Measurements from ENCODE around the gene TMEM151B.
"Not testable (repeated sequence)": the region's sequence is repeated elsewhere in the genome, so short reads cannot be mapped to it uniquely, and the experiment has no call there.

TMEM151B gene

DNA sequence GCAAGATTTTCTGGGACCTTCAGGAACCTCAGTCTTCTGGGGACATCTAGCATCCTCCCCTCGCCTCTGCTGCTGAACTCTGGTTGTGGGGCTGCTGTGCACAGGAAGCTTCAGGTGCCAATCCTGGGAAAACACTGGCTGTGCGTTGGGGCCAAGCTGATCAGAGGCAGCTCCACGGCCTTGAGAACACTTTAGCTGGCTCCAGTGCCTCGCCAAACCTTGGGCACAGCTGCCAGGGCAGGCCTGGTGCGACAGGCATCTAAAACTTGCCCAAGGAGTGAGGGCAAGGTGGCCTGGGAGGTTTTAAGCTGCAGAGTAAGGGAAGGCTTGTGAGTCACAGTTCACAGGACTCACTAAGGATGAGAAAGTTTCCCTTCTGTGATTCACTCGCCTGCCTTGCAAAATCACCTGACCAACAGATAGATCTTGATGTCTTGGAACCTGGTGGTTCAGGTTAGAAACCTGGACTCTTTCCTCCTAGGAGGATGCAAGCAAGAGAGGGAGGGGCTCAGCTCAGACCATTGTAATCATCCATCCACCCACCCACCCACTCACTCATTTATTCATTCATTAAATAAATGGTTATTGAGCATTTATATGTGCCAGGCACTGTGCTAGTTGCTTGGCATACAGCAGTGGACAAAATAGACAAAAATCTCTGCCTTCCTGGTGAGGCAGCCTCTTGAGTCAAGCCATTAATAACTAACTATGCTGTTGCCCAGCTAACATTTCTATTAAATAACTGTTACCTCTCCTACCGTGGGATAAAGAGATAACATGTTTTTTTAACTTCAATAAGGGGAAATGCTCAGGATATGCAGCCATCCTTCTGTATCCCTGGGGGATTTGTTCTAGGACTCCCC is 69.7 kb downstream of the TMEM151B start:
- DNase-seq, result no peak

DNA sequence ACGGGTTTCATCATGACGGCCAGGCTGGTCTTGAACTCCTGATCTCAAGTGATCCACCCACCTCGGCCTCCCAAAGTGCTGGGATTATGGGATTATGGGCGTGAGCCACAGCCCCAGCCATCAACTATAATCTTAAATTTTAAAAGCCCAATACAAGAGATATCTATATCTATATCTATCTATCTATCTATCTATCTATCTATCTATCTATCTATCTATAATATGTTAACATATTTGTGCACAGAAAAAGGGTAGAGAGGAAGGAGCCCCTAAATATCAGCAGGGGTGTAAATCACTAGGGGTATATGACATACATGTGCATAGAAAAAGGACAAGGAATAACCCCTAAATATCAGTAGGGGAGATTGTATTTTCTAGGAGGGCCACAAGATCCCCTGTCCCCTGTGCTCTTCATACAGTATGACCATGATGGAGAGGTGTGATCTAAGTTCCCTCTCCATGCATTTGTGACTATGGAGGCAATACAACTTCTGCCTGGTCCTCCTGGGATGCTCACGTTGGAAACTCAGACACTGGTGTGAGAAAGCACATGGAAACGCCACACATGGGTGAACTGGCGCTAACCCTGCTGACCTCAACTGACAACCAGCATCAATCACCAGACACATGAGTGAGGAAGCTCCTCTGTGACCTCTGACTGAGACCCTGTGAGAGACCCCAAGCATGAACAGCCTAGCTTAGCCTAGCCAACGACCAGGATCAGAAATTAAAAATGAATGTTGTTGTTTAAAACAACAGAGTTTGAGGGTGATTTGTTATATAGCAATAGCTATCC is 71.0 kb downstream of the TMEM151B start:
- no peak for DNase-seq

DNA sequence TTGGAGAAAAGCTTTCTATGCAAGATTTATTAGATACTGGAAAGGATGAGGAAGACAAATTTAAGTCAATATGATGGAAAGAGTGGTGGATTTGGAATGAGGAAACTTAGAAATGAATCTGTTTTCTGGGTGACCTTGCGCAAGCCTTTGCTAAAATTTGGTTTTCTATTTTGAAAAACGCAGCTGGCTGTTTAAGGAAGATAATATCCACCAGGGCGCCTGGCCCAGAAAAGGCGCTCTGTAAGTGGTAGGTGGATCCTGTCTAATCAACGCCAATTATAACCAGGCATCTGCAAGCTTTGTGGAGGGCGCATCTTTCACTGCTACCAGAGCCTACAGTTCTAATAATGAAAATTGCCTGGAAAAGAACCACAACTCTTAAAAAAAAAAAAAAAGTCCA is 71.8 kb downstream of the TMEM151B start:
- DNase-seq, result no peak

DNA sequence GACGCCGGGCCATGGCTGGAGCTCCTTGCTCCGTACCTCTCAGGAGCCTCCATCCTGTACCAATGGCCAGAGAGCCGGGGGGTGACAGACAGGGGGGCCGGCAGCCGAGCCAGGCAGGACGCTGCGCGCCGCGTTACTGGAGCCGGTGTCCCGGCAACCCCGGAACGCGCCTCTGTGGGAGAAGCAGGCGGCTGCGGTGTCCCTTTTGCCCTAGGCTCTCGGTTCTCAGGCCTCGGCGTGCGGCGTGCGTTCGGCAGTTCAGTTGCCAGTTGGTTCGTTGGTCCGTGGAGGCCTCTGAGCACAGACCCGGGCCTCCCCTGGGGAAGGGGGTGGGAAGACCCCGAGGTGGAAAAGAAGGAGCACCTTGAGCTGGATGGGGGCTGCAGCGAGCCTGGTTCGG is 72.2 kb downstream of the TMEM151B start, which contains the start of gene SPATS1:
TSS of gene SPATS1 (plus strand) at position 162 of the 400 bp plus-strand sequence. CDS start 446 bp downstream, outside the sequence.
- DNase-seq, result no peak

DNA sequence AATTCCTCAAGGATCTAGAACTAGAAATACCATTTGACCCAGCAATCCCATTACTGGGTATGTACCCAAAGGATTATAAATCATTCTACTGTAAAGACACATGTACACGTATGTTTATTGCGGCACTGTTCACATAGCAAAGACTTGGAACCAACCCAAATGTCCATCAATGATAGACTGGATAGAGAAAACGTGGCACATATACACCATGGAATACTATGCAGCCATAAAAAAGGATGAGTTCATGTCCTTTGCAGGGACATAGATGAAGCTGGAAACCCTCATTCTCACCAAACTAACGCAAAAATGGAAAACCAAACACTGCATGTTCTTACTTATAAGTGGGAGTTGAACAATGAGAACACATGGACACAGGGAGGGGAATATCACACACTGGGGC is 76.6 kb downstream of the TMEM151B start:
- DNase-seq, result not testable (repeated sequence)

DNA sequence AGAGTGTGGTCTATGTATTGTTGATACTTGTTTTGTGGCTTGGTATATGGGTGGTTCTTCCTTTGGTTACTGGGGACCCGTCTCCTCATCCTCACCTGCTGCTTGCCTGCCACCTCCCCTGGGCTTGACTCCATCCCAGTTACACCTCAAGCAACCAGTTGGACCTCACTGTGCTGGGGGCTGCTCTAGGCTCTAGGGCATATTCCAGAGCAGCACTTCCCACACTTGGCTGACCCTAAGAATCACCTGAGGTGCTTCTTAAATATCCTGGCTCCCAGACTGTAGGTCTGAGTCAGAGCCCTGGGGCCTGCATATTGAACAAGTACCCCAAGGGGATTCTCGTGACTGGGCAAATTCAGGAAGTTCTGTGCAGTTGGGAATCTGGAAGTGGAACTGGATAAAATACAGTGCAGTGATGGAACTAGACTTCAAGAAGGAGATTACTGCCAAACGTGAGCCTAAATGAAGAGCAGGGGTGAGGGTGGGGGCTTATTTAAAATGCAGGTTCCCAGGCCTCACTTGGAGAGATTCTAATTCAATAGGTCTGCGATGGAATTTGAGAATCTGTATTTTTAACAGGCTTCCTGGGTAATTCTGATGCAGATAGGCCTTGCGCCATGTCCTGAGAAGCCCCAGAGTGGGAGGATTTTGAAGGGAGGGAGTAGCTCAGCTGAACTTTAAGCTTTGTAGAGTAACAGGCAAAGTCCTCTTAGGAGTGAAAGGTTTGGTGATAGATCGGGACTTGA is 79.8 kb downstream of the TMEM151B start:
- DNase-seq, result no peak

DNA sequence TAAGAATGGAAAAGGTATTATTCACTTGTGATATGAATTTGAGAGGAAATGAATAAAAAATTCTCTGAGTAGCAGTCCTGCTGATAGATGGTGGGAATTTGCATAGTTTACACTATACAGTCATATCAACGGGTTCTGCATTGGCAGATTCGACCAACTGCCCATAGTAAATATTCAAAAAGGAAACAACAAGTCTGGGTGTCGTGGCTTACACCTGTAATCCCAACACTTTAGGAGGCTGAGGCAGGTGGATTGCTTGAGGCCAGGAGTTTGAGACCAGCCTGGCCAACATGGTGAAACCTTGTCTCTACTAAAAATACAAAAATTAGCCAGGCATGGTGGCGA is 80.4 kb downstream of the TMEM151B start:
- DNase-seq, result not testable (repeated sequence)

DNA sequence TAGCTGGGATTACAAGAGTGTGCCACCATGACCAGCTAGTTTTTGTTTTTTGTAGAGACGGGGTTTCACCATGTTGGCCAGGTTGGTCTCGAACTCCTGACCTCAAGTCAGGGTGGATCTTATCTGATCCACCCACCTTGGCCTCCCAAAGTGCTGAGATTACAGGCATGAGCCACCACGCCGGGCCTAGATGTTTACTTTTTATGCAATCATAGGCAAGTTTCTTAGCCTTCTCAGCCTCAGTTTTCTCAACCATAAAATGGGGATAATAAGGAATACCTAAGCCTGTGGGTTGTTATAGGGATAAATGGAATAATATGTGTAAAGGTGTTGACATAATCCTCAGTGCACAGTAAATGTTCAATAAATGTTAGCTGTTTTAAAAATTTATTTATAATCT is 82.0 kb downstream of the TMEM151B start:
- DNase-seq, result no peak

DNA sequence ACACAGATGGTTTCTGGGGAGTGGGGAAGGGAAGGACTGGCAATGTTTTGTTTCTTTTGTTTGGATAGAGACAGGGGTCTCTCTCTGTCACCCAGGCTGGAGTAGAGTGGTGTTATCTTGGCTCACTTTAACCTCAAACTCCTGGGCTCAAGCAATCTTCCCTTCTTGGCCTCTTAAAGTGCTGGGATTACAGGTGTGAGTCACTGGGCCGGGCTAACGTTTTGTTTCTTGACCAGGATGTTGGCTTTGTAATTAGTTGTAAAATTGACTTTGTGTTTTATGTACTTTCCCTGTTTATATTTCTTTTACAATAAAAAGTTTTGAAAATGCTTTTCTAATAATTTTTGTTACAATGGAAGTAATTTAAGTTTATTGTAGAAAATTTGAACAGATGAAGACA is 83.1 kb downstream of the TMEM151B start:
- DNase-seq, result no peak

DNA sequence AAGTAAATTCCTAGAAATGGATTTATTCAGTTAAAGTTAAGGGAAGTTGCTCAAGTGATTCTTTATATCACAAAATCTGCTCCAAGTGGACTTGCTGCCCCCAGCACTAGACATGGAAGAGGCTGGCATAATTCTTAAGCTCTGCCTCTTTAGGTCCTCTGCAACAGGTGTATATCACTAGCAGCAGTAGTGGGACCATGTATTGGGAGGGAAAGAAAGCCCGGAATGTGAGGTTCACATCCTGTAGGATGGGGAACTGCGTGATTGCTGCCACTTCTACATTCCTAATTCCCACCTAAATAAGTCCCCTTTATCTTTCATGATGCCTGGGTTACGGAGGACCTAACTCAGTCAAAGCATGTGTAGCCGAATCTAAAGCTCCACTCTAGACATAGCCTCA is 85.4 kb downstream of the TMEM151B start:
- DNase-seq, result no peak

DNA sequence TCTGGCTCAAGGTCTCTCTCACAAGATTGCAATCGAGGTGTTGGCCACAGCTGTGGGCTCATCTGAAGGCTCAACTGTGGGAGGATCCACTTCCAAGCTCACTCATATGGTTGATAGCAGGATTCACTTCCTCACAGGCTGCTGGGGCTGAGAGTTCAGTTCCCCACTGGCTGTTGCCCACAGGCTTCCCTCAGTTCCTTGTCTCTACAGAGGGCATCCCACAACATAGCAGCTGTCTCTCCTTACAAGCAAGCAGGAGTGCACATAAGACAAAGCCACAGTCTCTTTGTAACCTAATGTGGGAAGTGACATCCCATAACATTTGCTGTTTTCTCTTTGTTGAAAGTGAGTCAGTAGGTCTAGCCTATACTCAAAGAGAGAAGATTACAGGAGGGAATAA is 86.2 kb downstream of the TMEM151B start:
- no peak for DNase-seq
